Epithelial cell of proximal tubule (primary cell): ENCODE results near the gene KCNJ10. TPM values are rescaled to one million over a fixed set of nuclear protein-coding genes. Genes with fewer than 3 reads are reported as not detected.

Source experiments
- DNase-seq: peaks from one replicate; pipeline ENCODE4 v3.0.0-alpha.2; 2011; ENCODE audit warnings: low read depth
- H3K4me3 ChIP-seq: 2 replicates; pipeline ENCODE4 v1.5.1; 2011; ENCODE audit warnings: low read depth, mild to moderate bottlenecking, low read length
- CTCF ChIP-seq: conservative IDR thresholded peaks from 2 replicates; pipeline ENCODE4 v1.5.1; 2012; ENCODE audit warnings: low read depth, mild to moderate bottlenecking, low read length
- total RNA-seq: library from RNA; depleted of rRNA; stranded (reverse); fragments of >200 nt; gene quantifications from 2 replicates; pipeline ENCODE4 v1.2.3, GENCODE V29; 2015

The KCNJ10 gene
- total RNA-seq, 1 donor from 2014 or later, result not detected

DNA sequence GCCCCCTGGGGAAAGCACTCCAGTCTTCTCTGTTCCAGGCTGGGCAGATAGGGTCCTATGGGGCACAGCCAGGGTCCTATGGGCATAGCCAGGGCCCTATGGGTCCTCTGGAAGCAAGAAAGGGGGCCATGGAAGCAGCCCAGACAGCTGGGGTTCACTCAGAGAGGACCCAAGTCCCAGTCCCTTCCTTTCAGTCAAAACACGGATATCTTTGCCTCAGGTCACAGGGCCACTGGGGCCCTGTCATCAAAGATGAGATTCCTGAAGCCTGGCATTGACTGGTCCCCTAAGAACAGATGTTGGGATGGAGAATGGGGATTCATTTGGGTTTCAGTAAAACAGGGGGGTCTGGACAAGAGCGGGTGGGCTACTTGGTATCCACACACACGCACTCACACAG lies 19.9 kb upstream of the KCNJ10 start:
- DNase-seq, result no peak
- TF ChIP-seq CTCF, result no peak
- H3K4me3 ChIP-seq, result no peak overlapping the region

DNA sequence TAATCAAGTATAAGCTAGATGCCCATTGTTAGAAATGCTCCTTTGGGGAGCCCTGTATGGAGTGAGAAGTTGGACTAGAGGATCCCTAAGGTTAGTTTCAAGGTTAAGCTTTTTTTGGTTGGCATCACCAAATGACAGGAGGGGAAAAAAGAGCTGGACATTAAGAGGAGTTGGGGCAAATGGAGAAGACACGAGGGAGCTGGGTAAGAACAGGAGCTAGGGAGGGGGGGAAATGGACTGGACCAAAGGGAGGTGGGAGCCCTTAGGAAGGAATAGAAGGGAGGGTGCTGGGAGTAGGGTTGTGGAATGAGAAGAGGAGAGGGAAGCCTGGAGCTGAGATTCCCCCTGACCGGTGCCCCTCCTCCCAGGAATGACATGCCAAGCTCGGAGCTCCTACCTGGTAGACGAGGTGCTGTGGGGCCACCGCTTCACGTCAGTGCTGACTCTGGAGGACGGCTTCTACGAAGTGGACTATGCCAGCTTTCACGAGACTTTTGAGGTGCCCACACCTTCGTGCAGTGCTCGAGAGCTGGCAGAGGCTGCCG lies 17.2 kb upstream of the KCNJ10 start:
- DNase-seq, result no peak
- TF ChIP-seq CTCF, result no peak
- H3K4me3 ChIP-seq, result no peak overlapping the region

DNA sequence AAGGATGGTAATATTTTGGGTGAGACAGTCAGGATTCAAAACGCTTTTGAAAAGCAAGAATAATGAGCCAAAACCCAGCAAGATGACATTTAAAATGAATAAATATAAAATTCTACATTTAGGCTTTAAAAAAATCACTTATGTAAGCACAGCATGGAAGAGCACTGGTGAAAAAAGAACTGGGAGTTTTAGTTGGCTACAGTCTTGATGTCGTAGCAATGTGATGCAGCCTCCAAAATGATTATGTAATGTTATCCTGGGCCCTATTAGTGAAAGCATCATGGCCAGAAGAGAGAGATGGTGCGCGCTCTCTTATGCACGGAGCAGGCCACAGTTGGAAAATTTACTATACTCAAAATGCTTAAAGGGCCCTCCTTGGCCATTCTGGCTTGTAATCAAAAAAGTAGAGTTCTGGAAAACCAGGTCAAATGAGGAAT lies 16.5 kb upstream of the KCNJ10 start:
- no peak for TF ChIP-seq CTCF
- no peak for DNase-seq
- no peak overlapping the region for H3K4me3 ChIP-seq

GRCh38 chr1:160085686-160086455 lies 15.9 kb upstream of the KCNJ10 start:
- peak; percentile 85 for TF ChIP-seq CTCF
- H3K4me3 ChIP-seq, result no peak overlapping the region
- no peak for DNase-seq

- no peak for TF ChIP-seq CTCF
- H3K4me3 ChIP-seq, result no peak overlapping the region
- DNase-seq, result no peak
Measured at GRCh38 chr1:160084771-160085321, 14.9 kb upstream of the KCNJ10 start.

- no peak for DNase-seq
Measured at GRCh38 chr1:160083968-160084770, 14.2 kb upstream of the KCNJ10 start.

More at GRCh38 chr1:160083968-160084770, 14.2 kb upstream of the KCNJ10 start:
- peak; percentile 67 for TF ChIP-seq CTCF
- peak overlapping the region; percentile 47 for H3K4me3 ChIP-seq
